Measurements from ENCODE around the gene RALGPS2. TPM values are rescaled to one million over a fixed set of nuclear protein-coding genes. Genes with fewer than 3 reads are reported as not detected.

Gene RALGPS2
- total and polyA plus RNA-seq, 2 of the 13 experiments (the other 11 are each of a cell fraction or from before 2014, with no cell fraction given): 15.6 to 36.0 TPM

DNA sequence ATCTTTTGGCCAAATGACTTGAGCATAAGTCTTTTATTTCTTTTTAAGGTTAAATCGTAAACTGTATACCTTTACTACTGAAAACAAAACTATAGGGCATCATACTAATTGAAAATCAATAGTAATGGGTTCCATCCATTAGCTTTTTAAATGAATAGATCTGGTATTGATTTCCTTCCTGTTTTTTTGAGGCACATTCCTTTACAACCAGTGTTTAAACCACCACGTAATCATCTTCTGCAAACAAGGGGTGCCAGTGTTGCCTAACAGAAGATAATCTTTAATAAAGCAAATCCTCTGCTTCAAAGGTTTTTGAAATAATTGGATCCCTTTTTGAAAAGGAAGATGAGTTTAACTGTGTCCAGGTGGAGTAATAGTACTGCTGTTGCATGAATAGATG lies 194.5 kb downstream of the RALGPS2 start (continued):
- TF ChIP-seq HIC2 (CRISPR knock-in tag; IDR thresholded peaks at IDR 0.05; ENCODE audit: low read depth): peak; percentile 64; the same call in 1 of the 2 replicates
- TF ChIP-seq, protein P1, sequence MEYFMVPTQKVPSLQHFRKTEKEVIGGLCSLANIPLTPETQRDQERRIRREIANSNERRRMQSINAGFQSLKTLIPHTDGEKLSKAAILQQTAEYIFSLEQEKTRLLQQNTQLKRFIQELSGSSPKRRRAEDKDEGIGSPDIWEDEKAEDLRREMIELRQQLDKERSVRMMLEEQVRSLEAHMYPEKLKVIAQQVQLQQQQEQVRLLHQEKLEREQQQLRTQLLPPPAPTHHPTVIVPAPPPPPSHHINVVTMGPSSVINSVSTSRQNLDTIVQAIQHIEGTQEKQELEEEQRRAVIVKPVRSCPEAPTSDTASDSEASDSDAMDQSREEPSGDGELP (IDR thresholded peaks at IDR 0.05; ENCODE audit: borderline replicate concordance, low read depth): no peak
- TF ChIP-seq WIZ (CRISPR knock-in tag; IDR thresholded peaks at IDR 0.05): no peak
- no peak for TF ChIP-seq MAFF (IDR thresholded peaks at IDR 0.05; ENCODE audit: low read depth, low read length)
- no peak for TF ChIP-seq ZSCAN29 (CRISPR knock-in tag; conservative IDR thresholded peaks at IDR 0.05)
- no peak for TF ChIP-seq ZNF432 (CRISPR knock-in tag; IDR thresholded peaks at IDR 0.05; ENCODE audit: borderline replicate concordance)
- no peak for TF ChIP-seq ZNF367 (CRISPR knock-in tag; IDR thresholded peaks at IDR 0.05; ENCODE audit: borderline replicate concordance)
- TF ChIP-seq HOXA7 (CRISPR knock-in tag; IDR thresholded peaks at IDR 0.05): no peak
- no peak for TF ChIP-seq MIER2 (CRISPR knock-in tag; IDR thresholded peaks at IDR 0.05)
- no peak; a peak in 1 of 4 replicates for TF ChIP-seq KLF16 (CRISPR knock-in tag; IDR thresholded peaks at IDR 0.05)
- TF ChIP-seq GATAD2A (CRISPR knock-in tag; IDR thresholded peaks at IDR 0.05): peak; percentile 97
- no peak for TF ChIP-seq EZH2 (conservative IDR thresholded peaks at IDR 0.05; ENCODE audit: low read depth, low read length)
- TF ChIP-seq DPF2 (CRISPR knock-in tag; IDR thresholded peaks at IDR 0.05; ENCODE audit: borderline replicate concordance, low read depth): peak; percentile 67; the same call in 1 of the 2 replicates
- TF ChIP-seq, protein P2, sequence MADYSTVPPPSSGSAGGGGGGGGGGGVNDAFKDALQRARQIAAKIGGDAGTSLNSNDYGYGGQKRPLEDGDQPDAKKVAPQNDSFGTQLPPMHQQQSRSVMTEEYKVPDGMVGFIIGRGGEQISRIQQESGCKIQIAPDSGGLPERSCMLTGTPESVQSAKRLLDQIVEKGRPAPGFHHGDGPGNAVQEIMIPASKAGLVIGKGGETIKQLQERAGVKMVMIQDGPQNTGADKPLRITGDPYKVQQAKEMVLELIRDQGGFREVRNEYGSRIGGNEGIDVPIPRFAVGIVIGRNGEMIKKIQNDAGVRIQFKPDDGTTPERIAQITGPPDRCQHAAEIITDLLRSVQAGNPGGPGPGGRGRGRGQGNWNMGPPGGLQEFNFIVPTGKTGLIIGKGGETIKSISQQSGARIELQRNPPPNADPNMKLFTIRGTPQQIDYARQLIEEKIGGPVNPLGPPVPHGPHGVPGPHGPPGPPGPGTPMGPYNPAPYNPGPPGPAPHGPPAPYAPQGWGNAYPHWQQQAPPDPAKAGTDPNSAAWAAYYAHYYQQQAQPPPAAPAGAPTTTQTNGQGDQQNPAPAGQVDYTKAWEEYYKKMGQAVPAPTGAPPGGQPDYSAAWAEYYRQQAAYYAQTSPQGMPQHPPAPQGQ (CRISPR knock-in tag; IDR thresholded peaks at IDR 0.05; ENCODE audit: borderline replicate concordance): no peak
- TF ChIP-seq HNF1A (IDR thresholded peaks at IDR 0.05; ENCODE audit: low read depth): peak; percentile 63
- TF ChIP-seq HNF1A (CRISPR knock-in tag; IDR thresholded peaks at IDR 0.05; ENCODE audit: borderline replicate concordance): peak; percentile 85; the same call in 1 of the 2 replicates
- no peak for TF ChIP-seq ZNF143 (CRISPR knock-in tag; IDR thresholded peaks at IDR 0.05)
- no peak for TF ChIP-seq HMGA1 (CRISPR knock-in tag; conservative IDR thresholded peaks at IDR 0.05)
- no peak for TF ChIP-seq KLF11 (CRISPR knock-in tag; IDR thresholded peaks at IDR 0.05)
- no peak for TF ChIP-seq CBX2 (IDR thresholded peaks at IDR 0.05; ENCODE audit: low read depth, low read length)
- TF ChIP-seq CBX2 (CRISPR knock-in tag; IDR thresholded peaks at IDR 0.05; ENCODE audit: low read depth): no peak
- no peak for TF ChIP-seq ZNF558 (CRISPR knock-in tag; IDR thresholded peaks at IDR 0.05; ENCODE audit: borderline replicate concordance)
- peak; percentile 36; the same call in 1 of the 2 replicates for TF ChIP-seq PPARG (CRISPR knock-in tag; conservative IDR thresholded peaks at IDR 0.05)

Measured in HepG2 (cell line).